ENCODE data around the gene MYO5B. TPM values are rescaled to one million over a fixed set of nuclear protein-coding genes. Genes with fewer than 3 reads are reported as not detected.

Gene MYO5B
- polyA plus RNA-seq, 1 donor from 2014 or later: 0.42 TPM

DNA sequence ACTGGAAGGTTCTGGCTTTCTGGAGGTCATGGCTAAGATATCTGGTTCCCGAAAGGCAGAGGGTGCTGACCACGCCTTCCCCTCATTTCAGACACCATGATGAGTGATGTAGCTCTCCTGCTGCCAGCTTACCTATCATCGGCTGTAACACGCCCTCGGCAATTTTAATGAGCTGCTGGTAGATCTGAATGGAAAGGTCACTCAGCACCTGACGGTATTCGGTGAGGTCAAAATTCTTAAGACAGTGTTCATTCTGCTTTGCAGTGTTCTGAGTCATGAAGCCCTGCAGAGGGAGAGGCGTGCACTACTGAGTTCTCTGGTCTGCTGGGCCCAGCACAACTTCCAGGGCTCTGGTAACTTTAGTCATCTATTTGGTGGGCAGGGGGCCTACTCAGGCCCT is 355.9 kb downstream of the MYO5B start:
- Histone ChIP-seq H3K27ac (ENCODE audit: low read length) (no peak overlapping the region), H4K20me1 (ENCODE audit: insufficient read depth) (no peaks in the 10 kb centered on the region), H3K27me3 (ENCODE audit: insufficient read depth, low read depth, low read length) (no peaks in the 10 kb centered on the region), H3K9ac (ENCODE audit: low read length) (no peak overlapping the region), H3K79me2 (replicated peaks; ENCODE audit: insufficient read depth, low read length) (no peaks in the 10 kb centered on the region), H3K4me3 (ENCODE audit: low read length) (no peak overlapping the region), H3K9me3 (ENCODE audit: low read length) (no peaks in the 10 kb centered on the region), H2AFZ (ENCODE audit: low read depth, low read length) (no peak overlapping the region), H3K4me2 (ENCODE audit: low read length) (no peak overlapping the region), H3K36me3 (ENCODE audit: insufficient read depth, low read length) (no peaks in the 10 kb centered on the region), H3F3A (ENCODE audit: insufficient read depth, low read length, poor library complexity, severe bottlenecking) (no peaks in the 10 kb centered on the region), H3K9me2 (ENCODE audit: insufficient read depth, low read length) (no peaks in the 10 kb centered on the region)
- TF ChIP-seq MXI1 (conservative IDR thresholded peaks at IDR 0.05; ENCODE audit: poor library complexity, severe bottlenecking): no peak
- TF ChIP-seq, protein P1, sequence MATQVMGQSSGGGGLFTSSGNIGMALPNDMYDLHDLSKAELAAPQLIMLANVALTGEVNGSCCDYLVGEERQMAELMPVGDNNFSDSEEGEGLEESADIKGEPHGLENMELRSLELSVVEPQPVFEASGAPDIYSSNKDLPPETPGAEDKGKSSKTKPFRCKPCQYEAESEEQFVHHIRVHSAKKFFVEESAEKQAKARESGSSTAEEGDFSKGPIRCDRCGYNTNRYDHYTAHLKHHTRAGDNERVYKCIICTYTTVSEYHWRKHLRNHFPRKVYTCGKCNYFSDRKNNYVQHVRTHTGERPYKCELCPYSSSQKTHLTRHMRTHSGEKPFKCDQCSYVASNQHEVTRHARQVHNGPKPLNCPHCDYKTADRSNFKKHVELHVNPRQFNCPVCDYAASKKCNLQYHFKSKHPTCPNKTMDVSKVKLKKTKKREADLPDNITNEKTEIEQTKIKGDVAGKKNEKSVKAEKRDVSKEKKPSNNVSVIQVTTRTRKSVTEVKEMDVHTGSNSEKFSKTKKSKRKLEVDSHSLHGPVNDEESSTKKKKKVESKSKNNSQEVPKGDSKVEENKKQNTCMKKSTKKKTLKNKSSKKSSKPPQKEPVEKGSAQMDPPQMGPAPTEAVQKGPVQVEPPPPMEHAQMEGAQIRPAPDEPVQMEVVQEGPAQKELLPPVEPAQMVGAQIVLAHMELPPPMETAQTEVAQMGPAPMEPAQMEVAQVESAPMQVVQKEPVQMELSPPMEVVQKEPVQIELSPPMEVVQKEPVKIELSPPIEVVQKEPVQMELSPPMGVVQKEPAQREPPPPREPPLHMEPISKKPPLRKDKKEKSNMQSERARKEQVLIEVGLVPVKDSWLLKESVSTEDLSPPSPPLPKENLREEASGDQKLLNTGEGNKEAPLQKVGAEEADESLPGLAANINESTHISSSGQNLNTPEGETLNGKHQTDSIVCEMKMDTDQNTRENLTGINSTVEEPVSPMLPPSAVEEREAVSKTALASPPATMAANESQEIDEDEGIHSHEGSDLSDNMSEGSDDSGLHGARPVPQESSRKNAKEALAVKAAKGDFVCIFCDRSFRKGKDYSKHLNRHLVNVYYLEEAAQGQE (IDR thresholded peaks at IDR 0.05; ENCODE audit: borderline replicate concordance): no peak
- TF ChIP-seq TAF1 (IDR thresholded peaks at IDR 0.05; ENCODE audit: low read depth): no peak
- no peak for TF ChIP-seq RAD21 (conservative IDR thresholded peaks at IDR 0.05)
- no peak for TF ChIP-seq EP300 (conservative IDR thresholded peaks at IDR 0.05; ENCODE audit: poor library complexity, severe bottlenecking)

DNA sequence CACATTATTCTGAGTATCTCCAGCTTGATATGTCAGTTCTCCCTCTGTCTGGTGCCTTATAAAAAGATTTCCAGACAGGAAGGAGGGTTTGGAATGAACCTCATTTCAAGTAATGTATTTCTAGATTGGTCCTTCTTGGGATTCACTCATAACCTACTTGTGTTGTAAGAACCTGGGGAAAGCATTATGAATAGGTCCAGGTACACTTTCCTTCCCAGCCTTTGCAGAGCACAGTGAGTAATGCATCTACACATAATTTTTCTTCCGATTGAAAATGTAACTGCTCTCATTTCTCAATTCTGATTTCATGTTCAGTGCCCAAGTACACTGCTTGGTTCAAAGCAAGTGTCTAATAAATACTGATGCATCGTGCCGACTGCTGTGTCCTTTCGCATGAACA is 356.6 kb downstream of the MYO5B start:
- no peaks in the 10 kb centered on the region for H3K27me3 ChIP-seq (ENCODE audit: insufficient read depth, low read depth, low read length)
- no peaks in the 10 kb centered on the region for H3K9me2 ChIP-seq (ENCODE audit: insufficient read depth, low read length)
- TF ChIP-seq EZH2 (IDR thresholded peaks at IDR 0.05; ENCODE audit: borderline replicate concordance, insufficient read depth, low read length, poor library complexity, severe bottlenecking): no peak
- TF ChIP-seq MXI1 (conservative IDR thresholded peaks at IDR 0.05; ENCODE audit: poor library complexity, severe bottlenecking): no peak
- TF ChIP-seq, protein P1 (IDR thresholded peaks at IDR 0.05; ENCODE audit: borderline replicate concordance): no peak
- no peak for TF ChIP-seq EP300 (conservative IDR thresholded peaks at IDR 0.05; ENCODE audit: poor library complexity, severe bottlenecking)
- no peak for TF ChIP-seq CTCF (IDR thresholded peaks at IDR 0.05; ENCODE audit: poor library complexity, severe bottlenecking)
- no peak for TF ChIP-seq RAD21 (conservative IDR thresholded peaks at IDR 0.05)
- TF ChIP-seq SMC3 (conservative IDR thresholded peaks at IDR 0.05; ENCODE audit: poor library complexity): no peak
- no peak for TF ChIP-seq TAF1 (IDR thresholded peaks at IDR 0.05; ENCODE audit: low read depth)
- no peak for TF ChIP-seq POLR2AphosphoS5 (IDR thresholded peaks at IDR 0.05)
- H3K4me3 ChIP-seq (ENCODE audit: low read length): no peak overlapping the region
- no peaks in the 10 kb centered on the region for H3K9me3 ChIP-seq (ENCODE audit: low read length)
- H3K27ac ChIP-seq (ENCODE audit: low read length): no peak overlapping the region
- no peaks in the 10 kb centered on the region for H3F3A ChIP-seq (ENCODE audit: insufficient read depth, low read length, poor library complexity, severe bottlenecking)
- no peaks in the 10 kb centered on the region for H3K79me2 ChIP-seq (replicated peaks; ENCODE audit: insufficient read depth, low read length)
- no peak overlapping the region for H3K9ac ChIP-seq (ENCODE audit: low read length)
- no peaks in the 10 kb centered on the region for H4K20me1 ChIP-seq (ENCODE audit: insufficient read depth)
- no peak overlapping the region for H2AFZ ChIP-seq (ENCODE audit: low read depth, low read length)
- H3K4me2 ChIP-seq (ENCODE audit: low read length): no peak overlapping the region
- no peaks in the 10 kb centered on the region for H3K36me3 ChIP-seq (ENCODE audit: insufficient read depth, low read length)
